WTC11 (cell line): ENCODE measurements around the gene TMEM156.

Experiments used
- ARID4B ChIP-seq: sonication (generic); formaldehyde crosslinking; IDR thresholded peaks from 2 replicates; pipeline ENCODE4 v1.8.0; 2023; ENCODE audit warnings: missing genetic modification reagents, mild to moderate bottlenecking, borderline replicate concordance
- CTCF ChIP-seq: fragments of 200-600 bp; IDR thresholded peaks from 2 replicates; pipeline ENCODE4 v1.8.0; 2022; ENCODE audit warnings: antibody characterized with exemption
- E2F1 ChIP-seq: sonication (generic); formaldehyde crosslinking; IDR thresholded peaks from 2 replicates; pipeline ENCODE4 v1.8.0; 2022; ENCODE audit warnings: mild to moderate bottlenecking, missing genetic modification reagents
- JUN ChIP-seq: sonication (generic); formaldehyde crosslinking; IDR thresholded peaks from 2 replicates; pipeline ENCODE4 v1.8.0; 2023; ENCODE audit warnings: mild to moderate bottlenecking, missing genetic modification reagents
- NR1H2 ChIP-seq: sonication (generic); formaldehyde crosslinking; IDR thresholded peaks from 2 replicates; pipeline ENCODE4 v1.9.0; 2021; ENCODE audit warnings: mild to moderate bottlenecking, moderate library complexity, missing genetic modification reagents
- PRDM15 ChIP-seq: sonication (generic); formaldehyde crosslinking; IDR thresholded peaks from 2 replicates; pipeline ENCODE4 v1.8.0; 2022; ENCODE audit warnings: missing genetic modification reagents
- SP1 ChIP-seq: sonication (generic); formaldehyde crosslinking; conservative IDR thresholded peaks from 2 replicates; pipeline ENCODE4 v1.8.1; 2022; ENCODE audit warnings: missing genetic modification reagents
- ZNF138 ChIP-seq: sonication (generic); formaldehyde crosslinking; conservative IDR thresholded peaks from 2 replicates; pipeline ENCODE4 v1.8.1; 2022; ENCODE audit warnings: mild to moderate bottlenecking, moderate library complexity, missing genetic modification reagents

GRCh38 chr4:38943343-38943742, 88.9 kb downstream of the TMEM156 start:
- TF ChIP-seq CTCF (no peak), JUN (CRISPR knock-in tag) (no peak), PRDM15 (CRISPR knock-in tag) (no peak), E2F1 (CRISPR knock-in tag) (no peak), SP1 (CRISPR knock-in tag) (no peak), ARID4B (no peak), ZNF138 (CRISPR knock-in tag) (no peak), NR1H2 (no peak)
